Measurements from ENCODE around the gene RGS11. TPM values are rescaled to one million over a fixed set of nuclear protein-coding genes. Genes with fewer than 3 reads are reported as not detected.
"Not testable (repeated sequence)": the region's sequence is repeated elsewhere in the genome, so short reads cannot be mapped to it uniquely, and the experiment has no call there.

RGS11 gene
- total RNA-seq, 1 experiment from 2014 or later = 8.9 TPM

DNA sequence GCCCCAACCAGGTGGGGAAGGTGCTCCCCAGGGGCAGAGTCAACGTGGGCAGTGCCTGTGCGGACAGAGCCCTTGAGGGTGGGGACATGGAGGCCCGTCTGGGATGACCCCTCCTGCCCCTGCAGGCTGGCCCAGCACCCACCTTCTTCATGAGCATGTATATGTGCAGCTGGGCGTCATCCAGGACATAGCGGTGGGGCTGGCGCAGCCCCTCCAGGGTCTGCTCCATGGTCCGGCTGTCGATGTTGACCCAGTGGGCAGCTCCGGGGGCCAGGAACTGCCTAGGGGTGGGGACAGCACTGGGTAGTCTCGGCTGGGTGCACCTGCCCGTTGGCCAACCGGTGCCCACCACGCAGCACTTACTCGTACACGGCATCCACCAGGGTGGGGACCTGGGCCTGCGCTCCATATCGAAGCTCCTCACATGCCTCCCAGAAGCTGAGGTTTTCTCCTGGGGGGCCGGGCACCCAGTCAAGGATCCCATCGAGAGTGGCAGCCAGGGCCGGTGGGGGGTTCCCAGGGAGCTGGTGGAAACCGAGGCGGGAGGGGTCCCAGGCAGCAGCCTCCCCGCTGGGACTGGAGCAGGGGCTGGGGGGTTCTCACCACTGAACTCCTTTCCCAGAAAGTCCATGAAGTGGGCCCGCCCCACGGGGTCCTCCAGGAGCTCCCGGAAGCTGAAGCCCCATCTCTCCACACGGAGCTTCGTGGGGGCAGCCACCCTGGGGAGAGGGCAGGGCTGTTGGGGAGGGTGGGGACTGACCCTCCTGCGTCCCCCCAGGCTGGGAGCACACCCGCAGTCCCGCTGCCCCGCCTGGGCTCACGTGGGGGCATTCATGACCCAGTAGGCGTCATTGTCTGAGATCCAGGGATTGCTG lies 5.1 kb downstream of the RGS11 start:
- TF ChIP-seq, protein P1, sequence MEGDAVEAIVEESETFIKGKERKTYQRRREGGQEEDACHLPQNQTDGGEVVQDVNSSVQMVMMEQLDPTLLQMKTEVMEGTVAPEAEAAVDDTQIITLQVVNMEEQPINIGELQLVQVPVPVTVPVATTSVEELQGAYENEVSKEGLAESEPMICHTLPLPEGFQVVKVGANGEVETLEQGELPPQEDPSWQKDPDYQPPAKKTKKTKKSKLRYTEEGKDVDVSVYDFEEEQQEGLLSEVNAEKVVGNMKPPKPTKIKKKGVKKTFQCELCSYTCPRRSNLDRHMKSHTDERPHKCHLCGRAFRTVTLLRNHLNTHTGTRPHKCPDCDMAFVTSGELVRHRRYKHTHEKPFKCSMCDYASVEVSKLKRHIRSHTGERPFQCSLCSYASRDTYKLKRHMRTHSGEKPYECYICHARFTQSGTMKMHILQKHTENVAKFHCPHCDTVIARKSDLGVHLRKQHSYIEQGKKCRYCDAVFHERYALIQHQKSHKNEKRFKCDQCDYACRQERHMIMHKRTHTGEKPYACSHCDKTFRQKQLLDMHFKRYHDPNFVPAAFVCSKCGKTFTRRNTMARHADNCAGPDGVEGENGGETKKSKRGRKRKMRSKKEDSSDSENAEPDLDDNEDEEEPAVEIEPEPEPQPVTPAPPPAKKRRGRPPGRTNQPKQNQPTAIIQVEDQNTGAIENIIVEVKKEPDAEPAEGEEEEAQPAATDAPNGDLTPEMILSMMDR (IDR thresholded peaks at IDR 0.05; ENCODE audit: insufficient read depth in 1 of 2, low read depth in 1 of 2, low read length in 1 of 2, severe bottlenecking in 1 of 2, unreplicated experiment in 1 of 2) = no peak
- Mint-ChIP-seq H3K27ac (ENCODE audit: unreplicated experiment) (no peak overlapping the region), H3K4me3 (ENCODE audit: unreplicated experiment) (no peak overlapping the region), H3K36me3 (ENCODE audit: insufficient read depth, unreplicated experiment) (no peaks in the 10 kb centered on the region), H3K27me3 (ENCODE audit: insufficient read depth, unreplicated experiment) (no peaks in the 10 kb centered on the region), H3K4me1 (ENCODE audit: low read depth, unreplicated experiment) (no peaks in the 10 kb centered on the region), H3K9me3 (ENCODE audit: unreplicated experiment) (no peaks in the 10 kb centered on the region)
- no peaks in the 10 kb centered on the region for H3K36me3 ChIP-seq (ENCODE audit: control insufficient read depth, insufficient read depth, low read length)
- no peaks in the 10 kb centered on the region for H3K27me3 ChIP-seq (replicated peaks; ENCODE audit: control insufficient read depth, insufficient read depth, low read length)
- intact Hi-C loops (cut with micrococcal nuclease; ENCODE audit: unreplicated experiment) = no loop called here
- ChIA-PET CTCF (no interaction called here), POLR2A (no interaction called here)
- no peaks in the 10 kb centered on the region for H3K4me1 ChIP-seq
- no TSS peak for BruUV-seq (replicated peaks)
- no peaks in the 10 kb centered on the region for H3K9me3 ChIP-seq
- DNase-seq = peak in 1 of 2 experiments; percentile 26
- H3K4me3 ChIP-seq (ENCODE audit: low read depth, low read length) = no peak overlapping the region

DNA sequence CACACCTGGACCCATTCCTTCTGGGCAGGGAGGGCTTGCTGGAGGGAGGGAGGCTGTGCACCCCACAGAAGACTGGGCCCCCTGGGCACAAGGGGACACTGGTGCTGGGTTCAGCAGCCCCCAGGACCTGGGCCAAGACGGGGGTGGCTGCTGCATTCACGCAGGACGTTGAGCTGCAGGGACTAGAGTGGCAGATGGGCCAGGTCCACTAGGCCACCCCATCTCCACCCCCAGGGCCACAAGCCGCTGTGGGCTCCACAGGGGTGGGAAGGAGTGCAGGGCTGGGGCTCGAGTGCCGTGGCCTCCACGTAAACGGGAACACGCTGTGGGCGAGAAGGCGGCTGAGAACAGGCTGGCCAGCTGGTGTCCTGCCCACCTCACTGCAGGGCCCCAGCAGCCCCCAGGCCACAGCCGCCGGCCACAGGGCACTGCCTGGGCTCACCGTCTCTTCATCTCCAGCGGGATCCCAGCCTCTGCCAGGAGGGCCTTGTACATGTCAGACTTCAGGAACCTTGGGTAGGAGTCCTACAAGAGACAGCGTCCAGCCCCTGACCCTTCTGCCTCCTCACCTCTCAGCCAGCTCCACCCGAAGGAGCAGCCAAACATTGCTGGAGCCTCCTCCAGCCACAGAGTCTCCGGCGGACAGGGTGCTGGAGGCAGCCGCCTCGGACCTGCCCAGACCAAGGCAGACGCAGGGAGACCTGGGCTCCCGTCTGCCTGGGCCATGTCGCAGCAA lies 6.5 kb downstream of the RGS11 start:
- no peak overlapping the region for H3K27ac Mint-ChIP-seq (ENCODE audit: unreplicated experiment)
- POLR2A ChIA-PET = no interaction called here
- Histone ChIP-seq H3K9me3 (no peaks in the 10 kb centered on the region), H3K27me3 (replicated peaks; ENCODE audit: control insufficient read depth, insufficient read depth, low read length) (no peaks in the 10 kb centered on the region), H3K4me3 (ENCODE audit: low read depth, low read length) (no peak overlapping the region), H3K36me3 (ENCODE audit: control insufficient read depth, insufficient read depth, low read length) (no peaks in the 10 kb centered on the region), H3K4me1 (no peaks in the 10 kb centered on the region)
- TF ChIP-seq, protein P1 (IDR thresholded peaks at IDR 0.05; ENCODE audit: insufficient read depth in 1 of 2, low read depth in 1 of 2, low read length in 1 of 2, severe bottlenecking in 1 of 2, unreplicated experiment in 1 of 2) = no peak
- H3K4me3 Mint-ChIP-seq (ENCODE audit: unreplicated experiment) = no peak overlapping the region
- intact Hi-C loops (cut with micrococcal nuclease; ENCODE audit: unreplicated experiment) = no loop called here
- H3K36me3 Mint-ChIP-seq (ENCODE audit: insufficient read depth, unreplicated experiment) = no peaks in the 10 kb centered on the region
- H3K9me3 Mint-ChIP-seq (ENCODE audit: unreplicated experiment) = no peaks in the 10 kb centered on the region
- CTCF ChIA-PET = no interaction called here
- no TSS peak for BruUV-seq (replicated peaks)
- DNase-seq = no peak
- H3K27me3 Mint-ChIP-seq (ENCODE audit: insufficient read depth, unreplicated experiment) = no peaks in the 10 kb centered on the region
- H3K4me1 Mint-ChIP-seq (ENCODE audit: low read depth, unreplicated experiment) = no peaks in the 10 kb centered on the region

GRCh38 chr16:268141-269053 lies 7.3 kb downstream of the RGS11 start:
- no peaks in the 10 kb centered on the region for H3K9me3 ChIP-seq
- Mint-ChIP-seq H3K4me3 (ENCODE audit: unreplicated experiment) (no peak overlapping the region), H3K9me3 (ENCODE audit: unreplicated experiment) (no peaks in the 10 kb centered on the region), H3K36me3 (ENCODE audit: insufficient read depth, unreplicated experiment) (peaks cover 4% of the 10 kb centered on the region), H3K4me1 (ENCODE audit: low read depth, unreplicated experiment) (no peaks in the 10 kb centered on the region), H3K27ac (ENCODE audit: unreplicated experiment) (no peak overlapping the region), H3K27me3 (ENCODE audit: insufficient read depth, unreplicated experiment) (no peaks in the 10 kb centered on the region)
- no peaks in the 10 kb centered on the region for H3K27me3 ChIP-seq (replicated peaks; ENCODE audit: control insufficient read depth, insufficient read depth, low read length)
- H3K4me1 ChIP-seq = no peaks in the 10 kb centered on the region
- ChIA-PET CTCF (no interaction called here), POLR2A (no interaction called here)
- TF ChIP-seq, protein P1 (IDR thresholded peaks at IDR 0.05; ENCODE audit: insufficient read depth in 1 of 2, low read depth in 1 of 2, low read length in 1 of 2, severe bottlenecking in 1 of 2, unreplicated experiment in 1 of 2) = no peak
- H3K4me3 ChIP-seq (ENCODE audit: low read depth, low read length) = no peak overlapping the region
- DNase-seq = peak in 1 of 2 experiments; percentile 28
- H3K36me3 ChIP-seq (ENCODE audit: control insufficient read depth, insufficient read depth, low read length) = no peaks in the 10 kb centered on the region
- no TSS peak for BruUV-seq (replicated peaks)
- intact Hi-C loops (cut with micrococcal nuclease; ENCODE audit: unreplicated experiment) = no loop called here

GRCh38 chr16:267562-267961 lies 8.2 kb downstream of the RGS11 start:
- BruUV-seq (replicated peaks); POLR2A ChIA-PET; H3K27ac Mint-ChIP-seq (ENCODE audit: unreplicated experiment); H3K36me3 Mint-ChIP-seq (ENCODE audit: insufficient read depth, unreplicated experiment); intact Hi-C loops (cut with micrococcal nuclease; ENCODE audit: unreplicated experiment); H3K4me1 ChIP-seq; H3K36me3 ChIP-seq (ENCODE audit: control insufficient read depth, insufficient read depth, low read length); H3K27me3 Mint-ChIP-seq (ENCODE audit: insufficient read depth, unreplicated experiment); H3K27me3 ChIP-seq (replicated peaks; ENCODE audit: control insufficient read depth, insufficient read depth, low read length); DNase-seq; CTCF ChIA-PET; H3K4me1 Mint-ChIP-seq (ENCODE audit: low read depth, unreplicated experiment); H3K9me3 Mint-ChIP-seq (ENCODE audit: unreplicated experiment); H3K4me3 Mint-ChIP-seq (ENCODE audit: unreplicated experiment); H3K4me3 ChIP-seq (ENCODE audit: low read depth, low read length); H3K9me3 ChIP-seq: not testable (repeated sequence)

All from Caco-2 (cell line).